Measurements from ENCODE around the gene RPLP1.
A peak's percentile ranks its signal among the peaks of the same experiment; 100 is the strongest.
"Not testable (repeated sequence)": the region's sequence is repeated elsewhere in the genome, so short reads cannot be mapped to it uniquely, and the experiment has no call there.

RPLP1 gene

DNA sequence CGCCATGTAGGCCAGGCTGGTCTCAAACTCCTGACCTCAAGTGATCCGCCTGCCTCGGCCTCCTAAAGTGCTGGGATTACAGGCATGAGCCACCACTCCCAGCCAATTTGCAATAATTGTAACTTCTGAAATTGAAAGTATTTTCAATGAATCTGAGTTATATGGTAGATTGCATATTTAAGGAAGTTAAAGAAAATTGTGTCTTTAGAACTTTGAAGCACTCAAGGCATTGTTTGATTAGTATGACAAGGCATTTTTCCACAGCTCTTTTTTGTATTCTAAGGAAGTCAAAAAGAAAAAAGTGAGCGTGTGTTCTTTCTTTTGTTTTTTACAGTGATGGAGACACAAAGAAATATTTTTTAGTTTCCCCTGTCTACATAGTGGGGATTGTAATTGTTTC is 15.7 kb upstream of the RPLP1 start:
- DNase-seq: no peak

DNA sequence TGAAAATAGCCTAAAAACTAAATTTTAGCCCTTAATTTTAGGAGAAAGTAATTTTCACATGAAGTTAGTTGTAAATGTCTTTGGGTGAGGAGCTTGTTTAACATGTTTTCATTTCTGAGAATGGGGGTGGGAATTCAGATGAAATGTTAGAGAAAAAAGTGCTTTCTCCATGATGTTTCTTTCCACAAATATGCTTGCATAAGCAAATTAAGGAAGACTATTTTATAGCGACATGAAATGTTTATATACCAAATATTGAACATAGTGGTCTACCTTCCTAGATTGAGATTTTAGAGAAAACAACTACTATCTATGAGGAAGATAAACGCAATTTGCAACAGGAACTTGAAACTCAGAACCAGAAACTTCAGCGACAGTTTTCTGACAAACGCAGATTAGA is 13.0 kb upstream of the RPLP1 start:
- DNase-seq: no peak

DNA sequence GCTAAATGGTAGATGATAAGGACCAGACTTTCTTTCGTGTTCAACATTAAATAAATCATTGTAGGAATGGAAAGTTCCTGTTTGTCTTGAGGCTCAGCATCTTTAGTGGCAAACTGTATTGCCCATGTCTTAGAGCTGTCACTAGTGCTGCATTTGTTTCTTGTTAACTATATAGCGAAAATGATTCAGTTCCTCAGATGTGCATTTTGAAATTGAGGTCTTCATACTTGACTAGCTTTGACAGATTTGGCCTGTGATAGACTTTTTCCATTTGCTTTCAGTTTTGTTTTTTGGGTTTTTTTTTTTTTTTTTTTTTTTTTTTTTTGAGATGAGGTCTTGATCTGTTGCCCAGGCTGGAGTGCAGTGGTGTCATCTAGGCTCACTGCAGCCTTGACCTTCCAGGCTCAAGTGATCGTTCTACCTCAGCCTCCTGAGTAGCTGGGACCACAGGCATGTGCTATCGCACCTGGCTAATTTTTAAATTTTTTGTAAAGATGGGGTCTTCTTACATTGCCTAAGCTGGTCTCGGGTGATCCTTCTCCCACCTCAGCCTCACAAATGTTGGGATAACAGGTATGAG is 9.5 kb upstream of the RPLP1 start:
- no peak for DNase-seq

DNA sequence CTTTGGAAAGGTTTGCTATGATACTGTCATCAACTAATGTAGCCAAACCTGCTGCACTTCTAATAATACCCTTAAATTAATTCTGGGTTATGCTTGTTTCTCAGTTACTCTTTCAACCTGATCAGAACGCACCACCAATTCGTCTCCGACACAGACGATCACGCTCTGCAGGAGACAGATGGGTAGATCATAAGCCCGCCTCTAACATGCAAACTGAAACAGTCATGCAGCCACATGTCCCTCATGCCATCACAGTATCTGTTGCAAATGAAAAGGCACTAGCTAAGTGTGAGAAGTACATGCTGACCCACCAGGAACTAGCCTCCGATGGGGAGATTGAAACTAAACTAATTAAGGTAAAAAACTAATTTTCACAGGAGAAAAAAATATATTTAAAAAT is 7.9 kb upstream of the RPLP1 start:
- DNase-seq: no peak

DNA sequence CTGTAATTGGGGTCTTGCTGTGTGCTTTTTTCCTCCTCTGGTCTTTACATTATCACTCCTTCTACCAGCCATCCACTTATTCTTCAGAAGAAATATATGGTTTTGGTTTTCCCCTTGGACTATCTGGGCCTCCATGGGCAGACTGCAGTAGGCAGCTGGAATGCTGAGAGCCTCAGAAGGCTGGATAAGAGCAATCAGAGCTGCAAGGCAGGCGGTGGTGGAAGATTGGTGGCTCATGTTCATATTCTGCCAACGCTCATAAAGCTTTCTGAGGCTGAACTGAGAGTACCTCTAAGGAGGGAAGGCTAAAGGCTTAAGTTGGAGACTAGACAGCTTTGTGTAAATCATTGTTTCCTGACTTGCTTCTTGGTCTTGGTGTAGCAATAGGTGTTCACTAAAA is 5.7 kb upstream of the RPLP1 start:
- DNase-seq: no peak

DNA sequence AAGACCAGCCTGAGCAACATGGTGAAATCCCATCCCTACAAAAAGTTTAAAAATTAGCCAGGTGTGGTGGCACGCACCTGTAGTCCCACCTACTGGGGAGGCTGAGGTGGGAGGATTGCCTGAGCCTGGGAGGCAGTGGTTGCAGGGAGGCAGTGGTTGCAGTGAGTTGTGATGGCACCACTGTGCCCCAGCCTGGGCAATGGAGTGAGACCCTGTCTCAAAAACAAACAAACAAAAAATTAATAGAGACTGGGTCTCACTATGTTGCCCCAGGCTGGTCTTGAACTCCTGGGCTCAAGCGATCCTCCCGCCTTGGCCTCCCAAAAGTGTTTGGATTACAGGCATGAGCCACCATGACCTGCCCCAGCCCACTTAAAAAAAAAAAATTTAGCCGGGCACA is 2.4 kb upstream of the RPLP1 start:
- DNase-seq: not testable (repeated sequence)

DNA sequence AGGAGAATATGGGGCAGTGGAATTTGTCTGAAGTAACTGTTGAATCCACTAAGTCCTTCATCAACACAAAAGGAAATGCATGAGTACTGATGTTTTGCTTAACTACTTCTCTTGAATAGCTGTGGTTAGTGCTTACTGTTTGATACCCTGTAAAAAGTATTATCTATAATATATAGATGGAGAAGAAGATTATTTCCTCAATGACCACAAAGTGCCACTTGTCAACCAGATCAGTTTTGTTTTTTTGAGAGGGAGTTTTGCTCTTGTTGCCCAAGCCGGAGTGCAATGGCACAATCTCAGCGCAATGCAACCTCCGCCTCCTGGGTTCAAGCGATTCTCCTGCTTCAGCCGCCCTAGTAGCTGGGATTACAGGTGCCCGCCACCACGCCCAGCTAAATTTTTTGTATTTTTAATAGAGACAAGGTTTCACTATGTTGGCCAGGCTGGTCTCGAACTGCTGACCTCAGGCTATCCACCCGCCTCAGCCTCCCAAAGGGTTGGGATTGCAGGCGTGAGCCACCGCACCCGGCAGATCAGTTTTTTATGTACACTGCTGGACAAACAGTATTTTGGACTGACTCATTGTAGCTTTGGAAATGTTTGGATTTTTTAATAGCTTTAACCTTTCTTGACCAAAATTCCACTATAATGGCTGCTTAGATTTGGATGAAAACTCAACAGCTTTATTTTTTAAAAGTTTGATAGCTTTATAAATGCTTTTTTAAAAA is 1.5 kb upstream of the RPLP1 start:
- no peak for DNase-seq

DNA sequence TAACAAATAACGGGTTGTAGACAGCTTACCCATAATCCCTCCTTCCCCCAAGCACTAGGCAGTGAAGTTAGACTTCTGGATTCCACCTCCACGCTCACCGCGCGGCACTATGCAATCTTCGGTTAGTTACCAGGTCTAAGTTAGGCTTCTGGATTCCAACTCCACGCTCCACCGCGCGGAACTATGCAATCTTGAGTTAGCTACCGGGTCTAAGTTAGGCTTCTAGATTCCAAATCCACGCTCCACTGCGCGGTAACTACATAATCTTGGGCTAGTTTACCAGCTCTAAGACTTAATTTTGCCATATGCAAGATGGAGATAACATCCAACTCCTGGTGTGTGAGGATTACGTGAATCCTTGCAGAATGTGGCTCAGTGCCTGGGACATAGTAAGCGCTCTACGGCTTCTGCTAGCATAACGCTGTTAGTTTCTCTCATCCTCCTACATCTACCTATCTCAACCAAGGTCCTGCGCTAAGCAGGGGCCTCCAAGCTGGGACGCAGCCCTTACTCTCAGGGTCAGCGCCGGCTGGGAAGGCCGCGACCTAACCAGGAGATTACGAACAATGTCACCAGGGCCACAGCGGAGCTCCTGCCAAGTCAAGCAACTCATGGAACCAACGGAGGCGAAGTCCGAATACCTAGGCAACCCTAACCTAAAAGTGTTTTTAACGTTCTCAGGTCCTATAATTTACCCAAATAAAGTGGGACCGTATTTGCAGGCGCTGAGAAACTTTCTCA is 497 bp upstream of the RPLP1 start:
- DNase-seq: peak in 12 of 56 donors; percentile 11 to 82 (median 52)

DNA sequence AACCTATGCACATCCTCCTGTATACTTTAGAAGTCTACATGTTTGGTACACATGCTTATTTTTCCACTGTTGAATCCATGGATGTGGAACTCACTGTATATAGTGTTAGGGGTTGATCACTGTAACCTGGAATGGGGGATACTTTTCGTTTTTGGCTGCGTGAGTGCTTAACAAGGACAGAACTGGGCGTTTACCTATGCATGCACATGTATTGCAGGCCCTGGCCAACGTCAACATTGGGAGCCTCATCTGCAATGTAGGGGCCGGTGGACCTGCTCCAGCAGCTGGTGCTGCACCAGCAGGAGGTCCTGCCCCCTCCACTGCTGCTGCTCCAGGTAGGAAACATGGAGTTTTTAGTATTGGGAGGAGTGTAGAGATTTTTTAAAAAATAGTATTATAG is 2.3 kb downstream of the RPLP1 start:
- DNase-seq: no peak

DNA sequence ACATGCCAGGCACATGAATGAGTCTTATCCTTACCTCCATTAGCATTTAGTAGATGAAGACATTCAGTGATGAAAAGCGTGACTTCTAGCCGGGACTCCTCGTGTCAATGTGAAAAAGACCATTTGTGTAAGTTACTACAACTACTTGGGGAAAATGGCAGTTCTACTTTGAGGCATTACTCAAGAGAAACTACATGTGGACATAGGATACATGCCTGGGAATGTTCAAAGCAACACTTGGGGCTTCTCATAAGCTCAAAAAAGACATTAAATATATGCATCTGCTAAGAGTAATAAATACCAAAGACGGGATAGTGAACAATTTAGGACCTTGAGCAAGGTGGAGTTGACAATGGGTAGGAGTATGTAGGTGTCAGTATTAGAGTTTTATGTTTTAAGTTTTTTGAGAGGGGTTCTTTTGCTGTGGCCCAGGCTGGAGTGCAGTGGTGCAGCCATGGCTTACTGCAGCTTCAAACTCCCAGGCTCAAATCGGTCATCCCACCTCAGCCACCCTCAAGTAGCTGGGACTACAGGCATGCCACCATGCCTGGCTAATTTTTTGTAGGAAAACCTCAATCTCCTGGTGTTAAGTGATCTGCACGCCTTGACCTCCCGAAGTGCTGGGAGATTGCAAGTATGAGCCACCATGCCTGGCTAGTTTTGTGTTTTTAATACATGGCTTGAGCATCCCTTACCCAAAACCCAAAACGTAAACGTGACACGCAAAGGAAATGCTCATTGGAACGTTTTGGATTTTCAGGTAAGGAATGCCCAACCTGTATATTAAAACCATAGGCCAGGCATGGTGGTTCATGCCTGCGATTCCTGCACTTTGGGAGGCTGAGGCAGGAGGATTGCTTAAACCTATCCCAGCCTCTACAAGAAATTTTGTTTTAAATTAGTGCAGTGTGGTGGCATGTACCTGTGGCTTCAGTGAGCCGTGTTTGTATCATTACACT is 3.9 kb downstream of the RPLP1 start:
- no peak for DNase-seq

DNA sequence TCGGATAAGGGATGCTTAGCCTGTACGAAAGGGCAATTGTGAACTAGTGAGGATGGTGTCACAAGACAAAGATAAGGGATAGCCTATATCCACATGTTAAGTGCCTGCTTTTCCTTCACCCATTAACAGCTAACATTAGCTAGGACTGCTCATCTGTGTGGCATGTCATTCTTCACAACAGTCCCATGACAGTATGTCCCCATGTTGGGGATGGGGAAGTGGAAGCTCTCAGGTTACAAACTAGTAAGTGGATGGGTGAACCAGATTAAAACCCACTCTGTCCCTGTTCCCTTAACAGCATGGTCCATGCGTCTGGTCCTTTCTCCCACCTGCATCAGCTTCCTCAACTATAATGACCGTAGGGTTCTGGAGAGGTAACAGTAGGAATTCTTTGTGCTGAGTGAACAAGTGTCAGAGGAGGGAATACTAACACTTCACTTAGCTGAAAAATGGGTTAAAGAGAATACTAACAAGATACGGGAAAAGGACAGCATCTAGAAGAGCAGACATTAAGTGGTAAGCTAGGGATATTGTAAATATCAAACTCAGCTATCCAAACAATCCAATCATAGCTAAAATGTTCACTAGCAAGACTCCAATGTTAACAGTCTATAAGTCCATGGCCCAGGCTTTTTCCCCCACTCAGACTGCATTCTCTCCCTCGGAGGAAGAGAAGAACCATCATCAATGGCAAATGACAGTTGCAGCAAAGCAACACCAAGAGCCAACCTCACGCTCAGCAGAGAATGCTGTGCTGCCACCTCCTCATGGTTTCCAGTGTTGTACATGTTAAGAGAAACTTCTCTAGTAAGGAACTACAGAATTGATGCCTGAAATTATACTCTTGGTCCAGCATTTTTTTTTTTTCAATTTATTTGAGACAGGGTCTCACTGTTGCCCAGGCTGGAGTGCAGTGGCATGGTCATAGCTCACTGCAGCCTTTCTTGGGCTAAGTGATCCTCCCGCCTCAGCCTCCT is 5.0 kb downstream of the RPLP1 start:
- DNase-seq: no peak

DNA sequence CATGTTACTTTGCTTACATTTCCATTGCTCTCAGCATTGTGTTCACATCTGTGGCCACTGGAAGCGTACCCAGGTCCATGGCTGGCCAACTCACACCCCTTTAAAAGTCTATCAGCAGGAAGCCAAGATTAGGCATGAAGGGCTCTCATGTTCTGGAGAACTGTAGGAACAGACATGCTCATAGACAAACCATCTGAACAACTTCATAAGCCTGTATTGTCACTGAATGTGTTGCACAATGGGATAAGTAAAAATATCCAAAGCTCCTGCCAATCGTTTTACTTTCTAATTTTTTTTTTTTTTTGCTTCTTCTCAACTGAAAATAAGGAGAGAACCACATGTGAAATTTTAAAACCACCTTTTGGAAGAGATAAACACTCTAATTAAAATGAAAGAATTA is 6.4 kb downstream of the RPLP1 start:
- DNase-seq: no peak

DNA sequence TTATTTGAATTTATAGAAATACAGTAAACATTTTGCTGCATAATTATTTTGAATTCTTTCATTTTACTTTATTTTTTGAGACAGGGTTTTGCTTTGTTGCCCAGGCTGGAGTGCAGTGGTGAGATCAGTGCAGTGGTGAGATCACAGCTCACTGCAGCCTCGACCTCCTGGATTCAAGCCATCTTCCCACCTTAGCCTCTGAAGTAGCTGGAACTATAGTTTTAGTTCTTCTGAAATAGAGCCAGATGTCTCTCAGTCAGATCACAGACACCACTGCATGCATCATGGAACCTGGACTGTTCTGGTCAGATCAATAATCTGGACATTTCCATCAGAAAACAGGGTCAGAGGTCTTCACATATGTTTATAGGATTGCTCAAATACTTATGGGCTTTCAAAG is 7.9 kb downstream of the RPLP1 start:
- DNase-seq: no peak

DNA sequence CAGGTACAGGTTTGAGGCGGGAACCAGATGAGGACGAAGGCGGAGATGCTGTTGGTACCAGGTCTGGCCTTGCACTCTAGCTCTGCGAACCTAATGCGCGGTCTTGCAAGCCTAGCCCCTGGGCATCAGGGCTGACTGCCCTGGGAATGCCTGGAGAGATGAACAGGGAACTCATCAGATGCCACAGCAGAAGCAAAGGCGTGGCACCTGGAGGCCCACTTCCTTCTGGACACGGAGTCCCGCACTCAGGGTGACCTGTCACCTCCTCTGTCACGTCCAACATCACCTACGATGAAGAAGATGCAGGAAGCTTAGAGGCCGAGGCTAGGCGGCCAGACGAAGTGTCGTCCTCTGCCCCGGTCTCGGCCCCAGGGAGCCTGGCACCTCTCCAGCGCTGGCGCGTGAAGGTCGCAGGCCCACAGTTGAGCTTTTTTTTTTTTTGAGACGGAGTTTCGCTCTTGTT is 9.4 kb downstream of the RPLP1 start:
- peak in 7 of 56 donors; percentile 28 to 48 (median 37) for DNase-seq

DNA sequence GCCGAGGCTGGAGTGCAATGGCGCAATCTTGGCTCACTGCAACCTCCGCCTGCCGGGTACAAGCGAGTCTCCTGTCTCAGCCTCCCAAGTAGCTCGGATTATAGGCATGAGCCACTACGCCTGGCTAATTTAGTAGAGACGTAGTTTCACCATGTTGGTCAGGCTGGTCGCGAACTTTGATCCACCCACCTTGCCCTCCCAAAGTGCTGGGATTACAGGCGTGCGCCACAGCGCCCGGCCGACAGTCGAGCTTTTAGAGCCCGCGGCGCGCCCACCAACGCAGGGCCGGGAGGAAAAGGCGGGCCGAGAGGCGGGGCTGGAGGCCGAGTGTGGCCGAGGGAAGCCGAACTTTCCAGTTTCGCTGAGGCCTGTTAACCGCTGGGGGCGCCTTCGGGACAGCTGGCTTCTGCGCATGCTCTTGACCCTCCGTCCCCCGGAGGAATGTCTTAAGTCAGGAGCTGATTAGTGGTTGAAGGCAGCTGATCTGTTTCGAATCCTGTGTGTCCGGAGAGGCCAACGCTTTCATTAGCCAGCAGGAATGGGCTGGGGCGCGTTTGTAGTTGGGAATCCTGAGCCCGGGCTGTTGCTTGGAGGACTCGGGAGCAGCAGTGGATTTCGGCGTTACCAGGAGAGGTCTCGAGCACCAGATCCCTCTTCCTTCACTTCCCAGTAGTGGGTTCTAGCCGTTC is 10.0 kb downstream of the RPLP1 start:
- DNase-seq: peak; percentile 68 to 97 (median 88)

DNA sequence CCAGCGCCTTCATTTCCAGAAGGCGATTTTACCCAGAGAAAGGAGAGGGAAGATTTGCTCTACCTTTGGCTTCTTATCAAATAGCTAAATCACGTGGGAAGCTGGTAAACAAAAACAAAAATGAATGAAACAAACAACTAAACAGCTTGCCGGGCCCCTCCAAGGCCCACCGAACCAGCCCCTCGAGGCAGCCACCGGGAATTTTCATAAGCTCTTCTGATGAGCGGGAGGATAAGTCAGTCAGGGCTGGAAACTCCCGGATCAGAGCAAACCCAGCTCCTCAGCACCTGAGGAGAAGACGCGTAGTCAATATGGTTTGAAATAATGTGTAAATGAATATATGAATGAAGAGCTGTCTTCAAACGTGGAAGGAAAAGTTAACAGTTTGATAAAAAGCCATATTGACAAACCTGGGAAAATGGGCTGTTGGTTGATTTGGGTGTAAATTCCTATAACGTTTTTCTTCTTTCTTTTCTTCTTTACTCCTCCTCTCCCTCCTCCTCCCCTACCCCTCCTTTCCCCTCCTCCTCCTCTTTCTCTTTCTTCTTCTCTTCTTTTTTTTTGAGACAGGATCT is 10.7 kb downstream of the RPLP1 start:
- peak in 2 of 56 donors; percentile 27 to 64 for DNase-seq

DNA sequence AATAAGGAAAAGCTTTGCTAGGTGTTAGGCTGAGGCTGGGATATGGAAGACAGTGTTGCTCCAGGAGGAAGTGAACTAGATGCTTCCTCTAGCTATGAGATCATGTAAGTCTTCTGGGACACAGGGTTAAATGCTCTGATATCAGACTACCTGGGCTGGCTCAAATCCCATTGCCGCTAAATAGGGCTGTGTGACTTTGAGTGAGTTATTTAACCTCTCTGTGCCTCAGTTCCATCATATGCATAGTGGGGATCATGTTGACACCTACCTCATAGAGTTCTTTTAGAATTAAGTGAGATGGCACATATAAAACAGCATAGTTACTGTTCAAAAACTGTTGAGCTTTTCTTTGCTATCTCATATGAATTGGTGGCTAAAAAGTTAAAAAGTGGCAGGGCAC is 12.6 kb downstream of the RPLP1 start:
- DNase-seq: no peak

DNA sequence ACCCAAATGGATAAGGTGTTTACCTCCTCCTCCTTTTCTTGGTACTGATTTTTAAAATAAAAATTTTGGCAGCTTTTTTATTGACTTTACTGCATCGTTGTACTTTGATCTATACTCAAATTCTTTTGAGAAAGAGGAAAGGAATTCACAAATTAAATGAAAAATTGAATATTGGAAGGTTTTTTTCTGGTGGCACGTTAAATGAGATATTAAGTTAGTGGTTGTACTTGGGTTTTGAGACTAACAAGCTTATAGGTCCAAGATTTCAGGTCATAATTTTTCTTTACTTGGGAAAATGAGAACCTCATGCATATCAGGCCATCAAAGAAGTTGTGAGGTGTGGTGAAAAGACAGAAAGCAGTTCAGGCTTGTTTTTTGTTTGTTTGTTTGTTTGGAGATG is 14.1 kb downstream of the RPLP1 start:
- no peak for DNase-seq

DNA sequence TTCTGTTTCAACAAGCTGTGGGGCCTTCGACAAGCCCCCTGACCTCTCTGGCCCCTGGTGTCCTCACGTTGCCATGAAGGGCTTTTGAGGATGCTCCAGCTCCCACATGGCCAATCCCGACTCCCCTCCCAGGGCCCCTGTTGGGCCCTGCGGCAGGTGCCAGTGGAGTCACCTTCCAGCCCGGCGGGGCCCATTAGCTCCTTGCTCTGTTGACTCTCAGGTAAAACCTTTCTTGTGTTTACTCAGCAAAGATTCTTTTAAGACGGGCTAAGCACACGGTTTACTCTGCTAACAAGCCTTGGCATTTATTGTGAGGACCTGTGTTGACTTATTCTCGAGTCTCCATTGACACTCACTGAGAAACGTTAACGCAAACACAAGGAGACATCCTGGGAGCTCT is 15.0 kb downstream of the RPLP1 start:
- DNase-seq: no peak

All from amygdala (tissue), 56 donors.